Prostate gland (tissue), 2 donors: ENCODE results near the gene ADAM15. TPM values are rescaled to one million over a fixed set of nuclear protein-coding genes. Genes with fewer than 3 reads are reported as not detected.
A peak's percentile ranks its signal among the peaks of the same experiment; 100 is the strongest.

Experiments used
- DNase-seq: peaks from one replicate; pipeline ENCODE4 v3.0.0-alpha.2; 2019; ENCODE audit warnings: low spot score
- H3K27ac ChIP-seq, 2 donors: fragments of 200-600 bp; sonication (generic); 2 replicates each; pipeline ENCODE4 v1.5.1; 2017 to 2019
- H3K27me3 ChIP-seq: fragments of 200-600 bp; sonication (generic); replicated peaks from 2 replicates; pipeline ENCODE4 v1.5.1; 2019; ENCODE audit not compliant: insufficient read depth
- H3K36me3 ChIP-seq, 2 donors: fragments of 200-600 bp; sonication (generic); 1 replicate in 1 of 2; 2 replicates in 1 of 2; pipeline versions ENCODE4 v1.5.1 to v1.8.1; 2017 to 2019
- H3K4me1 ChIP-seq: fragments of 200-600 bp; sonication (generic); replicated peaks from 2 replicates; pipeline ENCODE4 v1.5.1; 2019
- H3K4me3 ChIP-seq, 2 donors: fragments of 200-600 bp; sonication (generic); 2 replicates each; pipeline ENCODE4 v1.5.1; 2017 to 2019
- H3K9me3 ChIP-seq: fragments of 200-600 bp; sonication (generic); 2 replicates; pipeline ENCODE4 v1.5.1; 2017
- POLR2A ChIP-seq: fragments of 450-650 bp; IDR thresholded peaks from one replicate; pipeline ENCODE4 v1.6.1; 2016; ENCODE audit warnings: antibody characterized with exemption, mild to moderate bottlenecking
- POLR2AphosphoS5 ChIP-seq: sonication (generic); formaldehyde crosslinking; IDR thresholded peaks from one replicate; pipeline ENCODE4 v1.6.1; 2017; ENCODE audit warnings: antibody characterized with exemption
- WGBS: methylation state at CpG from one replicate; pipeline ENCODE4 v1.1.5; 2018; 5-methylcytosine and 5-hydroxymethylcytosine counted together
- intact Hi-C: fragments of 100-400 bp; cut with DNase I; formaldehyde crosslinking; loops from one replicate; pipeline ENCODE4 v1.14.2; 2022
- total RNA-seq, 2 donors: library from RNA; depleted of rRNA; stranded (reverse); fragments of >200 nt; gene quantifications; one replicate each; pipeline ENCODE4 v1.1.0, GENCODE V29; 2016
- TF ChIP-seq, protein P1 (sequence below), 4 experiments: fragments of 200-600 bp in 2 of 4; fragments of 450-650 bp in 2 of 4; sonication (generic) in 2 of 4; IDR thresholded peaks; 1 replicate in 3 of 4; 2 replicates in 1 of 4; pipeline ENCODE4 v1.5.1; 2016 to 2019; ENCODE audit warnings: antibody characterized with exemption in 4 of 4, mild to moderate bottlenecking in 2 of 4, moderate library complexity in 2 of 4

Gene ADAM15
- total RNA-seq, 2 donors from 2014 or later, result 72.5 to 138 TPM

DNA sequence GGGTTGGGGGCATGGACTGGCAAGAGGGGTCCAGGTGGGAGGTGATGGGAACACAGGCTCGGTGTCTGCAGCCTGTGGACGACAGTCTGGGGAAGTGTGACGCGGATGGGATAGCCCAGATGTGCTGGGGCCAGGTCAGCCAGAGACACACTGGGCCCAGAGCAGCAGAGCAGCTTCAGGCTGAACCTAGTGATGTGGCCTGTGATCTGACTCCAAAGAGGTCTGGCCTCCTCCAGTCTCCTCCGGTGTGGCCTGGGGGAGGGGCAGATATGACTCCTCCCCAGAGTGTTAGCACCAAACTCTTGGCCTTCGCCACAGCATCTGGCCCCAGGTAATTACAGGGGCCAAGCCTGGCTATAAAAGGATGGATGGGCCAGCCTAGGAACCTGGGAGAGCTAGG is 41.0 kb downstream of the ADAM15 start:
- H3K4me1 ChIP-seq, result peaks cover 5% of the 10 kb centered on the region
- DNase-seq, result no peak
- intact Hi-C loops, result loop anchor here (2.0 kb wide), 1 partner anchor 35 kb away; the partner anchor contains the start of gene EFNA1
- H3K27me3 ChIP-seq, result no peaks in the 10 kb centered on the region
- TF ChIP-seq, protein P1, sequence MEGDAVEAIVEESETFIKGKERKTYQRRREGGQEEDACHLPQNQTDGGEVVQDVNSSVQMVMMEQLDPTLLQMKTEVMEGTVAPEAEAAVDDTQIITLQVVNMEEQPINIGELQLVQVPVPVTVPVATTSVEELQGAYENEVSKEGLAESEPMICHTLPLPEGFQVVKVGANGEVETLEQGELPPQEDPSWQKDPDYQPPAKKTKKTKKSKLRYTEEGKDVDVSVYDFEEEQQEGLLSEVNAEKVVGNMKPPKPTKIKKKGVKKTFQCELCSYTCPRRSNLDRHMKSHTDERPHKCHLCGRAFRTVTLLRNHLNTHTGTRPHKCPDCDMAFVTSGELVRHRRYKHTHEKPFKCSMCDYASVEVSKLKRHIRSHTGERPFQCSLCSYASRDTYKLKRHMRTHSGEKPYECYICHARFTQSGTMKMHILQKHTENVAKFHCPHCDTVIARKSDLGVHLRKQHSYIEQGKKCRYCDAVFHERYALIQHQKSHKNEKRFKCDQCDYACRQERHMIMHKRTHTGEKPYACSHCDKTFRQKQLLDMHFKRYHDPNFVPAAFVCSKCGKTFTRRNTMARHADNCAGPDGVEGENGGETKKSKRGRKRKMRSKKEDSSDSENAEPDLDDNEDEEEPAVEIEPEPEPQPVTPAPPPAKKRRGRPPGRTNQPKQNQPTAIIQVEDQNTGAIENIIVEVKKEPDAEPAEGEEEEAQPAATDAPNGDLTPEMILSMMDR (IDR thresholded peaks at IDR 0.05), result no peak
- no peak for TF ChIP-seq POLR2AphosphoS5
- TF ChIP-seq POLR2A, result no peak
- no peaks in the 10 kb centered on the region for H3K36me3 ChIP-seq
- H3K9me3 ChIP-seq, result no peaks in the 10 kb centered on the region
- no peak overlapping the region for H3K4me3 ChIP-seq
- WGBS, result 79% methylated on average over 6 of the region's 6 CpGs
- H3K27ac ChIP-seq, result no peak overlapping the region

DNA sequence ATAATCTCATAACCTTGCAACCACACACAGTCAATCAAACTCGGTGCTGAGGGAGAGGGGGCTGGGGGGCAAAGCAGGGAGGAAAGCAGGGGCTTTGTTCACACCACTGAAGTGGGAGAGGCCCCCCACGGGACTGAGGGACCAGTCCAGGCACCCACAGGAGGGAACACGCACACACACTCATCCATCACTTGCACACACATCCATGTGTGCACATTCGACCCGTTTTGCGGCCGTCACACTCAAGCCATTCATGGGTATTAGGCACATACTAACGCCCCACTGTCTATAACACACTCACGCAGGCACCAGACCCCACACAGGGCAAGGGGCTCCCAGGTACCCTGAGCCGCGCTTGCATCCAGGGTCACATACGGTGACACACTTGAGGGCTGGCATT is 41.5 kb downstream of the ADAM15 start:
- intact Hi-C loops, result loop anchor here (2.0 kb wide), 1 partner anchor 34 kb away; the partner anchor contains the start of gene EFNA1
- TF ChIP-seq, protein P1 (IDR thresholded peaks at IDR 0.05), result no peak
- TF ChIP-seq POLR2A (no peak), POLR2AphosphoS5 (no peak)
- Histone ChIP-seq H3K9me3 (no peaks in the 10 kb centered on the region), H3K36me3 (no peaks in the 10 kb centered on the region), H3K27me3 (no peaks in the 10 kb centered on the region), H3K4me1 (peaks cover 5% of the 10 kb centered on the region), H3K4me3 (no peak overlapping the region), H3K27ac (no peak overlapping the region)
- WGBS, result 85% methylated on average over 12 of the region's 12 CpGs
- DNase-seq, result no peak

DNA sequence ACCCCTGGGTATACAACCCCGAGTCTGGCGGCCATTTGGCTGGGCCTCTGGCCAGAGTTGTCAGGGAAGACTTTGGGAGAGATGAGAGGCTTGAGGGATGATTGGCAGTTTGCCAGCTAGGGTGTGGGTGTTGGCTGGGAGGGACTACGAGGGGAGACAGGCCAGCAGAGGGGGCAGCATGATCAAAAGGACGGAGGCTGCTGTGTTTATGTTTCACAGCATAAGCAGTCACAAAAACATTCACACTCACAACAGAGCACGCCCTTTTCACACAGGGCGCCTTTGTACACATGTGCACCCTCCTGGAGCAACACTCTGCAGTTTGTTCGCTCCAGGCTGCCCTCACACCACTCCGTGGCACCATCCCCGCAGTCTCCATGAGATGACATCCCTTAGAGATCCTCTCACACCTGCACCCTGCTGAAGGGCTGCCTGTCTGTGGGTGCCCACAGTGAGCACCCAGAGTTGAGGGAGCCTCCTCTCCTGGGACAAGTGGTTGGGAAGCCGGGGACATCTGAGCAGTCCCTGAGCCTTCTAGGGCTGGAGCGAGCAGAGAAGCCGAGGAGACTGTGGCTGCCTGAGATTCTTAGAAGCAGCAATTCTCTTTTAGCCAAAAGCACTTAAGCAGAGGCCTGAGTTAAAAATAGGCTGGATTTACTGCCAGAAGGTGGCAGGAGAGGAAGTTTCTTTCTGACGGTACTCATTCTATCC is 43.0 kb downstream of the ADAM15 start:
- 12% methylated on average over 13 of the region's 13 CpGs for WGBS
- no peak overlapping the region for H3K4me3 ChIP-seq
- intact Hi-C loops, result loop anchor here (2.0 kb wide), 2 partner anchors 33 to 73 kb away; partner anchors contain the start of gene EFNA1

DNA sequence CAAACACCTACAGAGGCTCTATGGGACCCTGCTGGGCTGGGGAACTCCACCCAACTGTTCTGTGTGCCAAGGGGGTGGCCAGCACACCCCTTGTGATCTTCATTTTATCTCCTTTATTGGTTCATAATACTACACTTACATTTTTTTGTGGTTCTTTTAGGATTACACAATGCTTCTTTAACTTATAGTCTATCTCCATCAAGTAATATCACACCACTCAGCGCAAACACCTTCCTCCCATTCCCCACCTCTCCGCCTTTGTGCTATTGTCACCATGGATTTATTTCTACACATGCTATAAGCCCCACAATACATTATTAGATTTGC is 43.5 kb downstream of the ADAM15 start:
- 57% methylated on average over 2 of the region's 2 CpGs for WGBS
- DNase-seq, result no peak
- Histone ChIP-seq H3K36me3 (no peaks in the 10 kb centered on the region), H3K4me3 (no peak overlapping the region), H3K27ac (peak overlapping the region in 1 of 2 donors; percentile 26), H3K4me1 (peaks cover 5% of the 10 kb centered on the region), H3K9me3 (no peaks in the 10 kb centered on the region), H3K27me3 (no peaks in the 10 kb centered on the region)
- TF ChIP-seq POLR2A (no peak), POLR2AphosphoS5 (no peak)
- TF ChIP-seq, protein P1 (IDR thresholded peaks at IDR 0.05), result no peak
- intact Hi-C loops, result loop anchor here (2.0 kb wide), 1 partner anchor 72 kb away; no protein-coding TSS in a partner anchor

More for the DNA sequence above, 43.0 kb downstream of the ADAM15 start:
- Histone ChIP-seq H3K4me1 (peaks cover 5% of the 10 kb centered on the region), H3K36me3 (no peaks in the 10 kb centered on the region), H3K27ac (peak overlapping the region; percentile 26 to 46), H3K9me3 (no peaks in the 10 kb centered on the region), H3K27me3 (no peaks in the 10 kb centered on the region)
- no peak for DNase-seq
- peak; percentile 55 for TF ChIP-seq POLR2AphosphoS5
- TF ChIP-seq, protein P1 (IDR thresholded peaks at IDR 0.05), result peak in 3 of 4 experiments; percentile 54 to 79 (median 70)
- no peak for TF ChIP-seq POLR2A

- no peak overlapping the region for H3K4me3 ChIP-seq
- WGBS, result 83% methylated on average over 7 of the region's 7 CpGs
- H3K4me1 ChIP-seq, result no peaks in the 10 kb centered on the region
- H3K9me3 ChIP-seq, result no peaks in the 10 kb centered on the region
- H3K36me3 ChIP-seq, result no peaks in the 10 kb centered on the region
- no peaks in the 10 kb centered on the region for H3K27me3 ChIP-seq
- no peak overlapping the region for H3K27ac ChIP-seq
- no peak for TF ChIP-seq POLR2A
- TF ChIP-seq, protein P1 (IDR thresholded peaks at IDR 0.05), result no peak
- TF ChIP-seq POLR2AphosphoS5, result no peak
- intact Hi-C loops, result no loop called here
- DNase-seq, result no peak
Observed at GRCh38 chr1:155099331-155099730, 48.2 kb downstream of the ADAM15 start.
